Lower lobe of right lung (tissue), 2 donors: ENCODE results near the gene CNMD. TPM values are rescaled to one million over a fixed set of nuclear protein-coding genes. Genes with fewer than 3 reads are reported as not detected.
"Not testable (repeated sequence)": the region's sequence is repeated elsewhere in the genome, so short reads cannot be mapped to it uniquely, and the experiment has no call there.

Source experiments
- ATAC-seq, 2 donors: fragments of 200-7000 bp; cut with Tn5 transposase; one replicate each; pipeline ENCODE4 v1.9.1; 2020 to 2022; ENCODE audit warnings: mild to moderate bottlenecking in 2 of 2, moderate library complexity in 2 of 2
- DNase-seq: peaks from one replicate; pipeline ENCODE4 v3.0.0-alpha.2; 2020
- H3K27ac ChIP-seq: fragments of 200-600 bp; one replicate; pipeline ENCODE4 v1.8.0; 2022
- H3K27me3 ChIP-seq: fragments of 200-600 bp; one replicate; pipeline ENCODE4 v1.8.0; 2022; ENCODE audit warnings: low read depth
- H3K36me3 ChIP-seq: fragments of 200-600 bp; one replicate; pipeline ENCODE4 v1.8.0; 2022; ENCODE audit warnings: mild to moderate bottlenecking
- H3K4me1 ChIP-seq: fragments of 200-600 bp; one replicate; pipeline ENCODE4 v1.8.0; 2022
- H3K4me3 ChIP-seq: fragments of 200-600 bp; one replicate; pipeline ENCODE4 v1.8.0; 2022; ENCODE audit warnings: mild to moderate bottlenecking
- H3K9me3 ChIP-seq: fragments of 200-600 bp; one replicate; pipeline ENCODE4 v1.8.0; 2022
- CTCF ChIP-seq: fragments of 200-600 bp; IDR thresholded peaks from one replicate; pipeline ENCODE4 v1.8.0; 2022; ENCODE audit warnings: antibody characterized with exemption, mild to moderate bottlenecking
- intact Hi-C: fragments of 100-400 bp; cut with DNase I; formaldehyde crosslinking; loops from one replicate; pipeline ENCODE4 v1.11.0; 2022
- total RNA-seq: library from RNA; stranded (reverse); fragmentation: NEBNext Ultra II Directional; extraction: Animal tissue kit (Norgen Biotek cat#: 25700); gene quantifications from one replicate; pipeline ENCODE4 v1.2.1, GENCODE V29; 2021
- donor health status: DM: no; HTN: yes; CAD: no; lungs with severe emphysema.

Gene CNMD
- total RNA-seq, 1 donor from 2014 or later: not detected

GRCh38 chr13:52713894-52714293, 25.7 kb downstream of the CNMD start:
- Histone ChIP-seq H3K4me3 (no peak overlapping the region), H3K9me3 (peaks cover 5% of the 10 kb centered on the region), H3K4me1 (no peaks in the 10 kb centered on the region), H3K36me3 (no peaks in the 10 kb centered on the region), H3K27ac (no peak overlapping the region), H3K27me3 (no peaks in the 10 kb centered on the region)
- intact Hi-C loops: no loop called here
- DNase-seq (peak; percentile 65), ATAC-seq (peak; percentile 69 to 85)
- TF ChIP-seq CTCF: no peak

GRCh38 chr13:52712385-52712784, 27.2 kb downstream of the CNMD start:
- no peak for TF ChIP-seq CTCF
- Histone ChIP-seq H3K4me3 (no peak overlapping the region), H3K36me3 (no peaks in the 10 kb centered on the region), H3K27me3 (no peaks in the 10 kb centered on the region), H3K9me3 (no peaks in the 10 kb centered on the region), H3K4me1 (no peaks in the 10 kb centered on the region), H3K27ac (no peak overlapping the region)
- ATAC-seq (no peak), DNase-seq (no peak)
- intact Hi-C loops: no loop called here

- ATAC-seq: no peak
- no peaks in the 10 kb centered on the region for H3K36me3 ChIP-seq
- intact Hi-C loops: no loop called here
Observed at GRCh38 chr13:52711286-52711685, 28.3 kb downstream of the CNMD start.

GRCh38 chr13:52708266-52708665, 31.4 kb downstream of the CNMD start:
- H3K27me3 ChIP-seq, DNase-seq, intact Hi-C loops, ATAC-seq, H3K9me3 ChIP-seq, H3K27ac ChIP-seq, H3K4me3 ChIP-seq, H3K36me3 ChIP-seq, H3K4me1 ChIP-seq: not testable (repeated sequence)

More at GRCh38 chr13:52711286-52711685, 28.3 kb downstream of the CNMD start:
- Histone ChIP-seq H3K4me1 (no peaks in the 10 kb centered on the region), H3K9me3 (no peaks in the 10 kb centered on the region), H3K27me3 (no peaks in the 10 kb centered on the region), H3K4me3 (no peak overlapping the region), H3K27ac (no peak overlapping the region)
- DNase-seq: no peak
- no peak for TF ChIP-seq CTCF

DNA sequence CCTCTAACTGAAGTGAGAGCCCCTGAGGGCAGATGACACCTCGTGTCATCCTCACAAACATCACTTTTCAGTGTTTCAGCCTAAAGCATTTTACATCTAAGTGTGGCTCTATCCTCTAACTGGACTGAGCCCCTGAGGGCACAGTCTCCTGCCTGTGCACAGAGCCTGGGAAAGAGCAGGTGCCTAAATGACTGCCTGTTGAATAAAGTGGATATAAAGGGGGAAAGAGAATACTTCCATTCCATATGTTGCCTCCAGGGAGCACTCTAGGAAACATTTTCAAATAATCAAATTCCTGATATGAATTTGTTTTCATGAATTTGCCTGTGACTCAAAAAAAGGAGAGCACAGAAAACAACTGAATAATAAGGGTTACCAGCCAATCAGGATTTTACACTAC, 32.2 kb downstream of the CNMD start:
- Histone ChIP-seq H3K4me3 (no peak overlapping the region), H3K36me3 (no peaks in the 10 kb centered on the region), H3K27me3 (no peaks in the 10 kb centered on the region), H3K27ac (no peak overlapping the region), H3K4me1 (no peaks in the 10 kb centered on the region), H3K9me3 (no peaks in the 10 kb centered on the region)
- no peak for TF ChIP-seq CTCF
- ATAC-seq (no peak), DNase-seq (no peak)
- intact Hi-C loops: no loop called here

DNA sequence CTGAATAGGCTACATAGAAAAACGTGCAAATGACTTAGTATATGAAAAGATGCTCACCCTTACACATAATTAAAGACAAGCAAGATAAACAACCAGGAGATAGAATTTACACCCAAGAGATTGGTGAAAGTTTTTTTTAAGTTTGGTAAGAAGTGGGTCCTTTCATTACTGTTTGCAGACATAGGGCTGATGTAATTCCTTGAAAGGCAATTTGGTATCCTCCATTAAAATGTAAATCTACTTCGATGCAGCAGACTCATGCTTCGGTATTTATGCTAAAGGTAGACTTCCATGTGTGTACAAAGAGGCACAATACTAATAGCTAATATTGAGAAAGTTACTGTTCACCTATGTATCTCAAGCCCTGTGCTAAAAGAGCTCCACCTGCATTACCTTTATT, 33.5 kb downstream of the CNMD start:
- no peak for TF ChIP-seq CTCF
- Histone ChIP-seq H3K4me1 (no peaks in the 10 kb centered on the region), H3K27ac (no peak overlapping the region), H3K9me3 (no peaks in the 10 kb centered on the region), H3K36me3 (no peaks in the 10 kb centered on the region), H3K27me3 (no peaks in the 10 kb centered on the region), H3K4me3 (no peak overlapping the region)
- DNase-seq (no peak), ATAC-seq (no peak)
- intact Hi-C loops: no loop called here
